ENCODE measurements around the gene LTB.

The LTB gene

GRCh38 chr6:31551371-31551770 is 30.9 kb downstream of the LTB start:
- peak; percentile 44 for DNase-seq (ENCODE audit: low spot score)

- DNase-seq (ENCODE audit: low spot score) = no peak
Observed at GRCh38 chr6:31548544-31548873, 33.7 kb downstream of the LTB start.

GRCh38 chr6:31547727-31548543 is 34.3 kb downstream of the LTB start:
- DNase-seq (ENCODE audit: low spot score) = no peak

- DNase-seq (ENCODE audit: low spot score) = peak; percentile 99
Observed at GRCh38 chr6:31546958-31547726, 35.1 kb downstream of the LTB start, which contains the start of gene NFKBIL1. Gene NFKBIL1 (plus strand): TSS chr6:31547608. CDS start chr6:31547695, 87 bp downstream.

GRCh38 chr6:31546339-31546957 is 35.8 kb downstream of the LTB start, which contains the start of gene ATP6V1G2:
Gene ATP6V1G2 (minus strand): TSS chr6:31546608. CDS start chr6:31546559, 49 bp downstream.
- DNase-seq (ENCODE audit: low spot score) = peak; percentile 98

- no peak for DNase-seq (ENCODE audit: low spot score)
Observed at GRCh38 chr6:31545291-31545690, 36.9 kb downstream of the LTB start.

GRCh38 chr6:31544676-31545075 is 37.5 kb downstream of the LTB start:
- no peak for DNase-seq (ENCODE audit: low spot score)

- DNase-seq (ENCODE audit: low spot score) = no peak
Observed at GRCh38 chr6:31543639-31544038, 38.6 kb downstream of the LTB start.

- DNase-seq (ENCODE audit: low spot score) = peak; percentile 99
Observed at GRCh38 chr6:31541658-31542521, 40.3 kb downstream of the LTB start, which contains the start of gene DDX39B. Gene DDX39B (minus strand): TSS chr6:31542003. CDS start chr6:31540532, 1,471 bp downstream.

GRCh38 chr6:31541059-31541657 is 41.1 kb downstream of the LTB start:
- no peak for DNase-seq (ENCODE audit: low spot score)

- no peak for DNase-seq (ENCODE audit: low spot score)
Observed at GRCh38 chr6:31540640-31541039, 41.6 kb downstream of the LTB start.

GRCh38 chr6:31538805-31539400 is 43.3 kb downstream of the LTB start:
- no peak for DNase-seq (ENCODE audit: low spot score)

- no peak for DNase-seq (ENCODE audit: low spot score)
Observed at GRCh38 chr6:31535538-31536324, 46.5 kb downstream of the LTB start.

- no peak for DNase-seq (ENCODE audit: low spot score)
Observed at GRCh38 chr6:31534521-31535040, 47.6 kb downstream of the LTB start.

GRCh38 chr6:31534011-31534410 is 48.2 kb downstream of the LTB start:
- no peak for DNase-seq (ENCODE audit: low spot score)

GRCh38 chr6:31533455-31533841 is 48.8 kb downstream of the LTB start:
- no peak for DNase-seq (ENCODE audit: low spot score)

GRCh38 chr6:31532644-31533454 is 49.4 kb downstream of the LTB start:
- no peak for DNase-seq (ENCODE audit: low spot score)
